Endothelial cell of umbilical vein (primary cell): Measurements from ENCODE around the gene RGS7. TPM values are rescaled to one million over a fixed set of nuclear protein-coding genes. Genes with fewer than 3 reads are reported as not detected.

Source experiments
- BruUV-seq: library from RNA; stranded (reverse); fragments of 400-500 nt; replicated peaks from 2 replicates; lab custom pipeline; 2021; lab: Mats Ljungman, UMichigan
- CTCF ChIA-PET: fragments of 300-600, 350-600 bp; sonication (Branson Sonifier 250); formaldehyde crosslinking; loops from one replicate; lab custom pipeline; 2021; ENCODE audit warnings: antibody characterized with exemption, inconsistent platforms; lab: Charles Lee
- POLR2A ChIA-PET: fragments of 300-600, 350-600 bp; sonication (Branson Sonifier 250); formaldehyde crosslinking; loops from one replicate; lab custom pipeline; 2021; ENCODE audit warnings: antibody characterized with exemption, inconsistent platforms; lab: Charles Lee
- DNase-seq: peaks from one replicate; pipeline ENCODE4 v3.0.0-alpha.2; 2011; ENCODE audit warnings: low read depth, low spot score
- FAIRE-seq: peaks from 2 replicates; lab custom pipeline; 2011; peaks lifted over from hg19 to GRCh38; lab: Jason Lieb, UNC
- H2AFZ ChIP-seq: 2 replicates; pipeline ENCODE4 v1.6.0; 2012; ENCODE audit warnings: low read depth, low read length, control low read depth, inconsistent platforms
- H3K27ac ChIP-seq: 2 replicates; pipeline ENCODE4 v1.5.1; 2011; ENCODE audit warnings: low read depth, mild to moderate bottlenecking, control low read depth, low read length, moderate library complexity; ENCODE audit not compliant: insufficient read depth
- H3K27me3 ChIP-seq, 2 experiments: 2 replicates each; pipeline versions ENCODE4 v1.6.0 to v1.6.1; 2011; ENCODE audit warnings: low read length in 2 of 2, mixed read lengths in 1 of 2; ENCODE audit not compliant: control insufficient read depth in 2 of 2, insufficient read depth in 2 of 2
- H3K36me3 ChIP-seq, 2 experiments: 2 replicates in 1 of 2; 3 replicates in 1 of 2; pipeline ENCODE4 v1.5.1; 2011; ENCODE audit warnings: low read length in 2 of 2, mild to moderate bottlenecking in 1 of 2, moderate library complexity in 1 of 2; ENCODE audit not compliant: control insufficient read depth in 2 of 2, insufficient read depth in 2 of 2; ENCODE audit errors: extremely low read depth in 1 of 2
- H3K4me1 ChIP-seq: 3 replicates; pipeline ENCODE4 v1.5.1; 2011; ENCODE audit warnings: mild to moderate bottlenecking, low read length; ENCODE audit not compliant: control insufficient read depth, insufficient read depth; ENCODE audit errors: extremely low read depth
- H3K4me2 ChIP-seq: 2 replicates; pipeline ENCODE4 v1.6.1; 2011; ENCODE audit warnings: low read length, control low read depth, mixed read lengths; ENCODE audit not compliant: insufficient read depth
- H3K4me3 ChIP-seq, 3 experiments: fragments of 200-600 bp in 1 of 3; sonication (generic), shearing (Covaris generic) in 1 of 3; replicated peaks in 1 of 3; 2 replicates each; pipeline ENCODE4 v1.5.1; 2011 to 2016; ENCODE audit warnings: control low read depth in 3 of 3, low read length in 3 of 3, mild to moderate bottlenecking in 2 of 3, inconsistent platforms in 1 of 3, low read depth in 1 of 3, moderate library complexity in 1 of 3; ENCODE audit not compliant: insufficient read depth in 1 of 3
- H3K79me2 ChIP-seq: 2 replicates; pipeline ENCODE4 v1.6.0; 2012; ENCODE audit warnings: low read length, inconsistent platforms; ENCODE audit not compliant: control insufficient read depth, insufficient read depth
- H3K9ac ChIP-seq: replicated peaks from 2 replicates; pipeline ENCODE3; 2011; ENCODE audit warnings: low read length, control low read depth; ENCODE audit not compliant: insufficient read depth; ENCODE audit errors: extremely low read depth
- H3K9me1 ChIP-seq: replicated peaks from 3 replicates; pipeline ENCODE4 v1.6.0; 2011; ENCODE audit warnings: mild to moderate bottlenecking, low read length; ENCODE audit not compliant: control insufficient read depth, insufficient read depth; ENCODE audit errors: extremely low read depth
- H3K9me3 ChIP-seq: replicated peaks from 2 replicates; pipeline ENCODE4 v1.5.1; 2012; ENCODE audit warnings: low read length, inconsistent platforms; ENCODE audit not compliant: control insufficient read depth, insufficient read depth
- H4K20me1 ChIP-seq: replicated peaks from 2 replicates; pipeline ENCODE3; 2011; ENCODE audit warnings: mild to moderate bottlenecking, low read length; ENCODE audit not compliant: control insufficient read depth, insufficient read depth; ENCODE audit errors: extremely low read depth
- EZH2 ChIP-seq: IDR thresholded peaks from 2 replicates; pipeline ENCODE4 v1.6.1; 2012; ENCODE audit warnings: borderline replicate concordance, low read depth, mild to moderate bottlenecking, moderate library complexity, low read length, inconsistent platforms; ENCODE audit not compliant: severe bottlenecking
- FOS ChIP-seq: IDR thresholded peaks from 2 replicates; pipeline ENCODE4 v1.6.1; 2011; ENCODE audit warnings: mild to moderate bottlenecking, low read length, moderate library complexity, borderline replicate concordance; ENCODE audit not compliant: insufficient read depth
- GATA2 ChIP-seq: IDR thresholded peaks from 2 replicates; pipeline ENCODE4 v1.7.0; 2011; ENCODE audit warnings: low read depth, mild to moderate bottlenecking, moderate library complexity, mixed read lengths, low read length; ENCODE audit not compliant: insufficient read length, insufficient read depth
- JUN ChIP-seq: IDR thresholded peaks from 2 replicates; pipeline ENCODE4 v1.6.1; 2011; ENCODE audit warnings: borderline replicate concordance, low read depth; ENCODE audit not compliant: insufficient read length, insufficient read depth
- MAX ChIP-seq: IDR thresholded peaks from 2 replicates; pipeline ENCODE4 v1.6.1; 2011; ENCODE audit not compliant: insufficient read depth, insufficient read length
- MYC ChIP-seq: IDR thresholded peaks from one replicate; pipeline ENCODE4 v1.6.1; 2011; ENCODE audit warnings: mild to moderate bottlenecking, low read depth, low read length
- POLR2A ChIP-seq: IDR thresholded peaks from 2 replicates; pipeline ENCODE4 v1.6.1; 2012; ENCODE audit warnings: low read depth, mild to moderate bottlenecking, control low read depth, low read length
- POLR2AphosphoS5 ChIP-seq: IDR thresholded peaks from 2 replicates; pipeline ENCODE4 v1.6.1; 2012; ENCODE audit warnings: low read depth, mild to moderate bottlenecking, control low read depth, low read length, moderate library complexity; ENCODE audit not compliant: insufficient read depth
- dilution Hi-C: fragments of 300-500 bp; cut with MboI; formaldehyde crosslinking; loops from one replicate; pipeline ENCODE4 v1.15.0; 2019; ENCODE audit warnings: low sequenced_read_pairs; ENCODE audit not compliant: extremely low pct_ligation_motif_present
- intact Hi-C: fragments of 100-400 bp; cut with micrococcal nuclease; formaldehyde crosslinking; loops from one replicate; pipeline ENCODE4 v1.10.0; 2022
- polyA plus RNA-seq, 4 experiments: library from polyadenylated mRNA; depleted of rRNA in 3 of 4; stranded (reverse) in 3 of 4; unstranded in 1 of 4; fragments of >200 nt; gene quantifications; 2 replicates each; pipeline versions ENCODE4 v1.2.1 to v1.2.3, GENCODE V29; 2011 to 2012; ENCODE audit warnings: missing spikeins in 1 of 4
- total RNA-seq: library from RNA; stranded (reverse); gene quantifications from 2 replicates; pipeline ENCODE4 v1.2.3, GENCODE V29; 2021
- TF ChIP-seq, protein P1 (sequence below), 2 donors: IDR thresholded peaks; 1 replicate in 1 of 2; 2 replicates in 1 of 2; pipeline ENCODE4 v1.5.1; 2011; ENCODE audit warnings: low read length in 2 of 2, mild to moderate bottlenecking in 2 of 2, moderate library complexity in 2 of 2, control low read depth in 1 of 2, inconsistent platforms in 1 of 2, low read depth in 1 of 2; ENCODE audit not compliant: insufficient read depth in 1 of 2; ENCODE audit errors: extremely low read depth in 1 of 2

The RGS7 gene
- total and polyA plus RNA-seq, 2 donors (not counting 3 experiments of a cell fraction or from before 2014, with no cell fraction given), result 0.43 to 0.44 TPM

- Histone ChIP-seq H3K4me1 (no peaks in the 10 kb centered on the region), H3K27ac (no peak overlapping the region), H2AFZ (no peak overlapping the region), H3K36me3 (no peaks in the 10 kb centered on the region), H3K79me2 (no peaks in the 10 kb centered on the region), H3K9ac (no peak overlapping the region), H3K9me1 (no peaks in the 10 kb centered on the region), H3K4me3 (no peak overlapping the region), H3K4me2 (no peak overlapping the region), H3K9me3 (no peaks in the 10 kb centered on the region), H4K20me1 (no peaks in the 10 kb centered on the region), H3K27me3 (no peaks in the 10 kb centered on the region)
- BruUV-seq, result no TSS peak
- POLR2A ChIA-PET, result no interaction called here
- CTCF ChIA-PET, result no interaction called here
- dilution Hi-C loops, result no loop called here
- no peak for FAIRE-seq
- DNase-seq, result no peak
- intact Hi-C loops, result loop anchor here (10.0 kb wide), 1 partner anchor 162 kb away; no protein-coding TSS in a partner anchor
- TF ChIP-seq FOS (no peak), MAX (no peak), POLR2A (no peak), POLR2AphosphoS5 (no peak)
These were observed 40.6 kb downstream of the RGS7 start for GRCh38 chr1:241316372-241316771.

GRCh38 chr1:241311056-241311746, 45.8 kb downstream of the RGS7 start:
- H2AFZ ChIP-seq, result no peak overlapping the region
- H3K9ac ChIP-seq, result no peak overlapping the region
- no peak overlapping the region for H3K27ac ChIP-seq
- no peaks in the 10 kb centered on the region for H3K4me1 ChIP-seq
- H3K27me3 ChIP-seq, result no peaks in the 10 kb centered on the region
- no peaks in the 10 kb centered on the region for H3K36me3 ChIP-seq
- H3K9me1 ChIP-seq, result no peaks in the 10 kb centered on the region
- dilution Hi-C loops (no loop called here), intact Hi-C loops (loop anchor here (10.0 kb wide), 1 partner anchor 156 kb away; no protein-coding TSS in a partner anchor)
- H3K9me3 ChIP-seq, result no peaks in the 10 kb centered on the region
- no peaks in the 10 kb centered on the region for H3K79me2 ChIP-seq
- TF ChIP-seq, protein P1, sequence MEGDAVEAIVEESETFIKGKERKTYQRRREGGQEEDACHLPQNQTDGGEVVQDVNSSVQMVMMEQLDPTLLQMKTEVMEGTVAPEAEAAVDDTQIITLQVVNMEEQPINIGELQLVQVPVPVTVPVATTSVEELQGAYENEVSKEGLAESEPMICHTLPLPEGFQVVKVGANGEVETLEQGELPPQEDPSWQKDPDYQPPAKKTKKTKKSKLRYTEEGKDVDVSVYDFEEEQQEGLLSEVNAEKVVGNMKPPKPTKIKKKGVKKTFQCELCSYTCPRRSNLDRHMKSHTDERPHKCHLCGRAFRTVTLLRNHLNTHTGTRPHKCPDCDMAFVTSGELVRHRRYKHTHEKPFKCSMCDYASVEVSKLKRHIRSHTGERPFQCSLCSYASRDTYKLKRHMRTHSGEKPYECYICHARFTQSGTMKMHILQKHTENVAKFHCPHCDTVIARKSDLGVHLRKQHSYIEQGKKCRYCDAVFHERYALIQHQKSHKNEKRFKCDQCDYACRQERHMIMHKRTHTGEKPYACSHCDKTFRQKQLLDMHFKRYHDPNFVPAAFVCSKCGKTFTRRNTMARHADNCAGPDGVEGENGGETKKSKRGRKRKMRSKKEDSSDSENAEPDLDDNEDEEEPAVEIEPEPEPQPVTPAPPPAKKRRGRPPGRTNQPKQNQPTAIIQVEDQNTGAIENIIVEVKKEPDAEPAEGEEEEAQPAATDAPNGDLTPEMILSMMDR (IDR thresholded peaks at IDR 0.05; ENCODE audit: extremely low read depth in 1 of 2, insufficient read depth in 1 of 2, low read depth in 1 of 2, low read length in 2 of 2), result no peak
- TF ChIP-seq POLR2AphosphoS5, result no peak
- no peak for TF ChIP-seq MAX
- TF ChIP-seq MYC, result no peak
- no peak for TF ChIP-seq EZH2
- no peak for TF ChIP-seq FOS
- TF ChIP-seq POLR2A, result no peak
- TF ChIP-seq GATA2, result no peak
- TF ChIP-seq JUN, result no peak
- H4K20me1 ChIP-seq, result no peaks in the 10 kb centered on the region
- no peak for DNase-seq
- H3K4me3 ChIP-seq, result no peak overlapping the region
- BruUV-seq, result no TSS peak
- CTCF ChIA-PET, result interaction anchor here (1.2 kb wide), 2 partner anchors 14 to 174 kb away, joined by 3 to 14 read pairs; no protein-coding TSS in a partner anchor
- no peak overlapping the region for H3K4me2 ChIP-seq
- POLR2A ChIA-PET, result no interaction called here
- no peak for FAIRE-seq
